Measurements from ENCODE around the gene COLEC12. TPM values are rescaled to one million over a fixed set of nuclear protein-coding genes. Genes with fewer than 3 reads are reported as not detected.

Gene COLEC12
- total RNA-seq, 4 donors from 2014 or later: 6.3 to 34.7 (median 19.8) TPM

GRCh38 chr18:448116-448790, 52.2 kb downstream of the COLEC12 start:
- WGBS, 2 donors: 55 to 68% methylated on average over 5 of the region's 5 CpGs
- Histone ChIP-seq H3K9me3 (no peaks in the 10 kb centered on the region), H3K4me1 (no peaks in the 10 kb centered on the region), H3K4me3 (replicated peaks in 1 of 3) (no peak overlapping the region), H3K27ac (no peak overlapping the region), H3K27me3 (no peaks in the 10 kb centered on the region), H3K36me3 (no peaks in the 10 kb centered on the region)
- DNase-seq: no peak
- TF ChIP-seq POLR2A (IDR thresholded peaks at IDR 0.05) (no peak), CTCF (IDR thresholded peaks at IDR 0.05) (no peak)
- intact Hi-C loops (cut with DNase I): no loop called here

GRCh38 chr18:446941-447560, 53.5 kb downstream of the COLEC12 start:
- DNase-seq: no peak
- Histone ChIP-seq H3K36me3 (no peaks in the 10 kb centered on the region), H3K27me3 (no peaks in the 10 kb centered on the region), H3K4me1 (no peaks in the 10 kb centered on the region), H3K27ac (no peak overlapping the region), H3K9me3 (no peaks in the 10 kb centered on the region), H3K4me3 (replicated peaks in 1 of 3) (no peak overlapping the region)
- WGBS, 2 donors: 49 to 65% methylated on average over 5 of the region's 5 CpGs
- no peak for TF ChIP-seq POLR2A (IDR thresholded peaks at IDR 0.05)
- no peak for TF ChIP-seq CTCF (IDR thresholded peaks at IDR 0.05)
- intact Hi-C loops (cut with DNase I): no loop called here

GRCh38 chr18:445055-445454, 55.4 kb downstream of the COLEC12 start:
- Histone ChIP-seq H3K4me3 (replicated peaks in 1 of 3) (no peak overlapping the region), H3K4me1 (no peaks in the 10 kb centered on the region), H3K27ac (no peak overlapping the region), H3K36me3 (no peaks in the 10 kb centered on the region), H3K9me3 (no peaks in the 10 kb centered on the region), H3K27me3 (no peaks in the 10 kb centered on the region)
- no peak for TF ChIP-seq CTCF (IDR thresholded peaks at IDR 0.05)
- no peak for TF ChIP-seq POLR2A (IDR thresholded peaks at IDR 0.05)
- 86 to 95% methylated on average over 3 of the region's 3 CpGs for WGBS, 2 donors
- intact Hi-C loops (cut with DNase I): no loop called here
- DNase-seq: no peak

- no peak overlapping the region for H3K27ac ChIP-seq
- H3K4me1 ChIP-seq: no peaks in the 10 kb centered on the region
- H3K9me3 ChIP-seq: no peaks in the 10 kb centered on the region
- 84 to 92% methylated on average over 2 of the region's 2 CpGs for WGBS, 2 donors
- DNase-seq: no peak
- H3K36me3 ChIP-seq: no peaks in the 10 kb centered on the region
- intact Hi-C loops (cut with DNase I): no loop called here
- no peaks in the 10 kb centered on the region for H3K27me3 ChIP-seq
- H3K4me3 ChIP-seq (replicated peaks in 1 of 3): no peak overlapping the region
- TF ChIP-seq CTCF (IDR thresholded peaks at IDR 0.05) (no peak), POLR2A (IDR thresholded peaks at IDR 0.05) (no peak)
These were observed 61.9 kb downstream of the COLEC12 start for GRCh38 chr18:438571-438970.

GRCh38 chr18:435940-436339, 64.6 kb downstream of the COLEC12 start:
- TF ChIP-seq POLR2A (IDR thresholded peaks at IDR 0.05) (no peak), CTCF (IDR thresholded peaks at IDR 0.05) (no peak)
- H3K9me3 ChIP-seq: no peaks in the 10 kb centered on the region
- intact Hi-C loops (cut with DNase I): no loop called here
- no peaks in the 10 kb centered on the region for H3K36me3 ChIP-seq
- no peak overlapping the region for H3K27ac ChIP-seq
- no peak for DNase-seq
- H3K4me1 ChIP-seq: no peaks in the 10 kb centered on the region
- no peak overlapping the region for H3K4me3 ChIP-seq (replicated peaks in 1 of 3)
- WGBS, 2 donors: 83 to 90% methylated on average over 4 of the region's 4 CpGs
- H3K27me3 ChIP-seq: no peaks in the 10 kb centered on the region

Measured in thyroid gland (tissue), 4 donors.